H1 (cell line): ENCODE data around the gene DHH. TPM values are rescaled to one million over a fixed set of nuclear protein-coding genes. Genes with fewer than 3 reads are reported as not detected.

Experiments
- NANOG ChIP-seq: IDR thresholded peaks from 2 replicates; pipeline ENCODE4 v1.6.1; 2011; ENCODE audit warnings: low read length, low read depth, mild to moderate bottlenecking, inconsistent platforms; ENCODE audit not compliant: insufficient read depth, poor library complexity, severe bottlenecking
- RBBP5 ChIP-seq: IDR thresholded peaks from 2 replicates; pipeline ENCODE4 v1.7.1; 2012; ENCODE audit warnings: low read depth, mild to moderate bottlenecking, inconsistent platforms, low read length, moderate library complexity, borderline replicate concordance
- YY1 ChIP-seq: IDR thresholded peaks from 2 replicates; pipeline ENCODE4 v1.6.1; 2011; ENCODE audit warnings: low read depth, mild to moderate bottlenecking, low read length
- polyA plus RNA-seq, 7 experiments: library from polyadenylated mRNA; depleted of rRNA in 3 of 7; stranded (reverse) in 5 of 7; unstranded in 2 of 7; fragments of >200 nt in 5 of 7; fragments of 200-250 nt in 2 of 7; gene quantifications; 1 replicate in 5 of 7; 2 replicates in 1 of 7; 4 replicates in 1 of 7; pipeline versions ENCODE4 v1.2.1 to v1.2.3, GENCODE V29; 2011 to 2013; ENCODE audit warnings: missing spikeins in 2 of 7, mixed read lengths in 2 of 7
- total RNA-seq: library from RNA; stranded (reverse); fragmentation: NEBNext Ultra II Directional; extraction: Animal tissue kit (Norgen Biotek cat#: 25700); gene quantifications from 2 replicates; pipeline ENCODE4 v1.2.1, GENCODE V29; 2021

Gene DHH
- total and polyA plus RNA-seq, 2 of the 8 experiments (the other 6 are each of a cell fraction or from before 2014, with no cell fraction given) = 0.03 to 0.11 TPM

DNA sequence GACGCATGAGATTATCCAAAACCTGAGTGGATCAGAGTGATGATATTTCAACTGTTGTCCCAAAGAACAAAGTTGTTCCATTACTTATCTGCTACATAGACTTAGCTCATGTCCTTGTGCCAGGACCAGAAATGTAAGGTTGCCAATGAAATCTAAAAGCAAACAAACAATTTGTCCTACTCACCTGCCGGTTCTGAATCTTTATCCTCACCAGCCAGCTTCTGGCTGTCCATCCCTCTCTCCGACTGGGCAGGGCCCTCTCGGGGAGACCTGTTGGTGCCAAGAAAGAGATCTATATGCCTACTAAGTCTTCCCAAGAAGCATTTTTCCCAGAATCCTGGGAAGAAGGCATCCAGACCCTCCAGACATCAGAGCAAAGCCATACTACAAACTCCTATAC lies 39.5 kb downstream of the DHH start (continued):
- TF ChIP-seq RBBP5 (no peak), YY1 (no peak), NANOG (no peak)
